ENCODE data around the gene SFMBT1. TPM values are rescaled to one million over a fixed set of nuclear protein-coding genes. Genes with fewer than 3 reads are reported as not detected.

Gene SFMBT1
- polyA plus RNA-seq, 2 of the 4 experiments (the other 2 are of a cell fraction) = 7.0 to 9.9 TPM

DNA sequence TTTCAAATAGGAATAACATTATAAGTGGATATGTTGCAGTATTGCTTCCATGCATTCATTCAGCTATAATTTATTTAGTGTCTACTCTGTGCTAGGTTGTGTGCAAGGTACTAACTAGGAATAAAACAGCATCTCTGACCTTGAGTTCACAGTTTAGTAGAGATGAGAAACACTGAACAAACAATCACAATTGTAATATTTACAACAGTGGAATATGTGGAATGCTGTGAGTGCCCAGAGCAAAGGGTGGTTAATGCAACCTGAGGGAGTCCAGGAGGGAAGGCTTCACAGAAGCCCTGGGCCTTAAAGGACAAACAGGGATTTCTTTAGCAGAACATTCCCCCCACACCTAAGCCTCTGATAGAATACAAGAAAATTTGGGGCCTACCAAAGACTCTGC lies 13.3 kb downstream of the SFMBT1 start:
- ChIA-PET CTCF (interaction anchor here (2.1 kb wide), 1 partner anchor 14 kb away, joined by 8 read pairs; the partner anchor contains the start of gene SFMBT1), POLR2A (no interaction called here)
- no peak for DNase-seq (ENCODE audit: low read depth in 1 of 2, low spot score in 1 of 2)
- no peak for FAIRE-seq
- no peak overlapping the region for H3K27ac ChIP-seq
- TF ChIP-seq JUNB (IDR thresholded peaks at IDR 0.05) = no peak
- no peak for TF ChIP-seq HDAC2 (IDR thresholded peaks at IDR 0.05)
- no peak for TF ChIP-seq FOSB (CRISPR knock-in tag; IDR thresholded peaks at IDR 0.05)
- TF ChIP-seq CBX8 (IDR thresholded peaks at IDR 0.05) = no peak
- no peak for TF ChIP-seq NPAS2 (CRISPR knock-in tag; IDR thresholded peaks at IDR 0.05; ENCODE audit: borderline replicate concordance)
- TF ChIP-seq, protein P1, sequence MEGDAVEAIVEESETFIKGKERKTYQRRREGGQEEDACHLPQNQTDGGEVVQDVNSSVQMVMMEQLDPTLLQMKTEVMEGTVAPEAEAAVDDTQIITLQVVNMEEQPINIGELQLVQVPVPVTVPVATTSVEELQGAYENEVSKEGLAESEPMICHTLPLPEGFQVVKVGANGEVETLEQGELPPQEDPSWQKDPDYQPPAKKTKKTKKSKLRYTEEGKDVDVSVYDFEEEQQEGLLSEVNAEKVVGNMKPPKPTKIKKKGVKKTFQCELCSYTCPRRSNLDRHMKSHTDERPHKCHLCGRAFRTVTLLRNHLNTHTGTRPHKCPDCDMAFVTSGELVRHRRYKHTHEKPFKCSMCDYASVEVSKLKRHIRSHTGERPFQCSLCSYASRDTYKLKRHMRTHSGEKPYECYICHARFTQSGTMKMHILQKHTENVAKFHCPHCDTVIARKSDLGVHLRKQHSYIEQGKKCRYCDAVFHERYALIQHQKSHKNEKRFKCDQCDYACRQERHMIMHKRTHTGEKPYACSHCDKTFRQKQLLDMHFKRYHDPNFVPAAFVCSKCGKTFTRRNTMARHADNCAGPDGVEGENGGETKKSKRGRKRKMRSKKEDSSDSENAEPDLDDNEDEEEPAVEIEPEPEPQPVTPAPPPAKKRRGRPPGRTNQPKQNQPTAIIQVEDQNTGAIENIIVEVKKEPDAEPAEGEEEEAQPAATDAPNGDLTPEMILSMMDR (IDR thresholded peaks at IDR 0.05) = no peak
- TF ChIP-seq MAZ (IDR thresholded peaks at IDR 0.05; ENCODE audit: borderline replicate concordance, low read depth, low read length) = no peak
- TF ChIP-seq EHF (CRISPR knock-in tag; IDR thresholded peaks at IDR 0.05) = no peak
- no peak for TF ChIP-seq TFCP2L1 (CRISPR knock-in tag; IDR thresholded peaks at IDR 0.05)
- TF ChIP-seq TP53 (CRISPR knock-in tag; IDR thresholded peaks at IDR 0.05) = no peak
- no peak for TF ChIP-seq ZFP36 (IDR thresholded peaks at IDR 0.05; ENCODE audit: borderline replicate concordance, partially characterized antibody)
- TF ChIP-seq RCOR1 (IDR thresholded peaks at IDR 0.05; ENCODE audit: low read depth, low read length) = no peak
- TF ChIP-seq, protein P2, sequence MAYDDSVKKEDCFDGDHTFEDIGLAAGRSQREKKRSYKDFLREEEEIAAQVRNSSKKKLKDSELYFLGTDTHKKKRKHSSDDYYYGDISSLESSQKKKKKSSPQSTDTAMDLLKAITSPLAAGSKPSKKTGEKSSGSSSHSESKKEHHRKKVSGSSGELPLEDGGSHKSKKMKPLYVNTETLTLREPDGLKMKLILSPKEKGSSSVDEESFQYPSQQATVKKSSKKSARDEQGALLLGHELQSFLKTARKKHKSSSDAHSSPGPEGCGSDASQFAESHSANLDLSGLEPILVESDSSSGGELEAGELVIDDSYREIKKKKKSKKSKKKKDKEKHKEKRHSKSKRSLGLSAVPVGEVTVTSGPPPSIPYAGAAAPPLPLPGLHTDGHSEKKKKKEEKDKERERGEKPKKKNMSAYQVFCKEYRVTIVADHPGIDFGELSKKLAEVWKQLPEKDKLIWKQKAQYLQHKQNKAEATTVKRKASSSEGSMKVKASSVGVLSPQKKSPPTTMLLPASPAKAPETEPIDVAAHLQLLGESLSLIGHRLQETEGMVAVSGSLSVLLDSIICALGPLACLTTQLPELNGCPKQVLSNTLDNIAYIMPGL (CRISPR knock-in tag; IDR thresholded peaks at IDR 0.05; ENCODE audit: borderline replicate concordance) = no peak
- TF ChIP-seq SREBF2 (IDR thresholded peaks at IDR 0.05) = no peak
- no peak for TF ChIP-seq ZNF302 (CRISPR knock-in tag; IDR thresholded peaks at IDR 0.05)
- no peaks in the 10 kb centered on the region for H3K9me3 ChIP-seq
- no peak overlapping the region for H3K4me3 ChIP-seq
- H3K4me2 ChIP-seq = peak overlapping the region; percentile 3; the same call in 1 of the 3 replicates
- peaks cover 56% of the 10 kb centered on the region for H3K4me1 ChIP-seq
- ATAC-seq = no peak

DNA sequence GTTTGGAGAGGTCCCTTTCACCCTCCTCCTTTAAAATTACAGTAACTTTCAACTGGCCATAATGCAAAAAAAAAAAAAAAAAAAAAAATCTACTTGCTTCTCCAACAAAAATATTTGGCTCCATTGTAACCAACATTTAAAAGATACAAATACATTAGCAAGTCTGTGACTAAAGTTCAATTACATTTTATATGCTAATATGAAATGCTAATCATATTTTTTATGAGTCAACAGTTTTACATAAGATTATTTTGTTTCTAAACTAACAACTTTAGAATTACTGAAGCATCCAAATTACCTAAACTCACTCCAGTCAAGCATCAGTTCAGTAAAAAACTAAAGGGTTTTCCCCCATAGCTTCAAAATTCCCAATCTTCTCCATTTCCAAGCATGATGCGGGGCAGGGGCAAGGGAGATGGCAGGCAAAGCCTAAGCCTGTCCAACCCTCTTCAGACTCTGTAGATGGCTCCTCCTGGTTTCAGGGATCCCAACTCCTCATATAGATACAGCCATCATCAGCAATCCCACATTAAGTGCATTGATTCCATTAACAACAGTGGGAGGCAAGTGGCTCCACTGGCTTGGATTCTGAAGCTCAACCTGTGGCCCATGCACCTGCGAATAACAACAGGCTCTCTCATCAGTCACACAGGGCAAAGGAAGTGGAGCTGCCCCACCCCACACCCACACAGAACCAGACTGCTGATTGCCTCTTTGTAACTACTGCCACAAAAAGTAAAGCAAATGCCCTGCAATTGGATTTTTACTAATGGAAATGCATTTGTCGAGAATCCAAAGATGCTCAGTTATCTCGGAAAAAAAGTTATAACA lies 15.0 kb downstream of the SFMBT1 start:
- DNase-seq (ENCODE audit: low read depth in 1 of 2, low spot score in 1 of 2) = no peak
- ChIA-PET POLR2A (no interaction called here), CTCF (no interaction called here)
- Histone ChIP-seq H3K9me3 (no peaks in the 10 kb centered on the region), H3K4me1 (peaks cover 57% of the 10 kb centered on the region), H3K4me3 (no peak overlapping the region), H3K4me2 (no peak overlapping the region), H3K27ac (no peak overlapping the region)
- TF ChIP-seq, protein P3, sequence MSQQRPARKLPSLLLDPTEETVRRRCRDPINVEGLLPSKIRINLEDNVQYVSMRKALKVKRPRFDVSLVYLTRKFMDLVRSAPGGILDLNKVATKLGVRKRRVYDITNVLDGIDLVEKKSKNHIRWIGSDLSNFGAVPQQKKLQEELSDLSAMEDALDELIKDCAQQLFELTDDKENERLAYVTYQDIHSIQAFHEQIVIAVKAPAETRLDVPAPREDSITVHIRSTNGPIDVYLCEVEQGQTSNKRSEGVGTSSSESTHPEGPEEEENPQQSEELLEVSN (IDR thresholded peaks at IDR 0.05; ENCODE audit: borderline replicate concordance, low read depth) = no peak
- no peak for TF ChIP-seq RFX5 (IDR thresholded peaks at IDR 0.05)
- TF ChIP-seq ZSCAN20 (CRISPR knock-in tag; IDR thresholded peaks at IDR 0.05) = no peak
- no peak for TF ChIP-seq CHD4 (IDR thresholded peaks at IDR 0.05; ENCODE audit: borderline replicate concordance)
- TF ChIP-seq, protein P4, sequence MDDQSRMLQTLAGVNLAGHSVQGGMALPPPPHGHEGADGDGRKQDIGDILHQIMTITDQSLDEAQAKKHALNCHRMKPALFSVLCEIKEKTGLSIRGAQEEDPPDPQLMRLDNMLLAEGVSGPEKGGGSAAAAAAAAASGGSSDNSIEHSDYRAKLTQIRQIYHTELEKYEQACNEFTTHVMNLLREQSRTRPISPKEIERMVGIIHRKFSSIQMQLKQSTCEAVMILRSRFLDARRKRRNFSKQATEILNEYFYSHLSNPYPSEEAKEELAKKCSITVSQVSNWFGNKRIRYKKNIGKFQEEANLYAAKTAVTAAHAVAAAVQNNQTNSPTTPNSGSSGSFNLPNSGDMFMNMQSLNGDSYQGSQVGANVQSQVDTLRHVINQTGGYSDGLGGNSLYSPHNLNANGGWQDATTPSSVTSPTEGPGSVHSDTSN (IDR thresholded peaks at IDR 0.05) = no peak
- no peak for FAIRE-seq
- peak in 1 of 2 experiments; percentile 20; a peak in 1 of 6 replicates for ATAC-seq
- WGBS (ENCODE audit: missing lambda C conversion rate) = 95% methylated on average over 4 of the region's 4 CpGs
